ENCODE data around the gene ZSWIM9.

GRCh38 chr19:48239582-48240141, 69.2 kb downstream of the ZSWIM9 start:
- TF ChIP-seq POLR2AphosphoS5 (IDR thresholded peaks at IDR 0.05; ENCODE audit: low read depth, low read length) (no peak), SIN3A (IDR thresholded peaks at IDR 0.05; ENCODE audit: borderline replicate concordance, insufficient read depth, low read length) (no peak), TAF1 (IDR thresholded peaks at IDR 0.05; ENCODE audit: borderline replicate concordance, insufficient read depth, low read length) (no peak), REST (IDR thresholded peaks at IDR 0.05; ENCODE audit: insufficient read depth in 1 of 2, low read depth in 2 of 2, low read length in 2 of 2) (no peak)

Data from PFSK-1 (cell line).